ENCODE measurements around the gene RERGL.
"Not testable (repeated sequence)": the region's sequence is repeated elsewhere in the genome, so short reads cannot be mapped to it uniquely, and the experiment has no call there.

Gene RERGL, protein sequence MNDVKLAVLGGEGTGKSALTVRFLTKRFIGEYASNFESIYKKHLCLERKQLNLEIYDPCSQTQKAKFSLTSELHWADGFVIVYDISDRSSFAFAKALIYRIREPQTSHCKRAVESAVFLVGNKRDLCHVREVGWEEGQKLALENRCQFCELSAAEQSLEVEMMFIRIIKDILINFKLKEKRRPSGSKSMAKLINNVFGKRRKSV

DNA sequence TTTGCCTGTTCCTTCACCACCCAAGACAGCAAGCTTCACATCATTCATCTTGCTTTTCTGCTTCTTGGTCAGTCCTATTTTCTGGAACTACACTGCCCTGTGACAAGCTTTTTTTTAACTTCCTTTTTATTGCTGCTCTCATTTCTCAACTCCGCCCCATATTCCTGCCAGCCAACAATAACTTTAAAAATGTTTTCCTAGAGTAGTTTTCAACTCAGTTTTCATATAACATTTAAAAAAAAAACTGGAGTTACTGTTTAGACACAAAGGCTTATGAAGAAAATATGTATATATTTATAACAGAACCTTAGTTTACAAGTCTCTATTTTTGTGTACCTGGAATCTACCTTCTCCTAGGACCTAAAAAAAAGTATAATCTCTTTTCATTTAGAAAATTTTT, at the start of gene RERGL:
Gene RERGL (minus strand): TSS at position 101 of the 400 bp plus-strand sequence. CDS start 53 bp downstream, at position 48.
- no peak for DNase-seq

DNA sequence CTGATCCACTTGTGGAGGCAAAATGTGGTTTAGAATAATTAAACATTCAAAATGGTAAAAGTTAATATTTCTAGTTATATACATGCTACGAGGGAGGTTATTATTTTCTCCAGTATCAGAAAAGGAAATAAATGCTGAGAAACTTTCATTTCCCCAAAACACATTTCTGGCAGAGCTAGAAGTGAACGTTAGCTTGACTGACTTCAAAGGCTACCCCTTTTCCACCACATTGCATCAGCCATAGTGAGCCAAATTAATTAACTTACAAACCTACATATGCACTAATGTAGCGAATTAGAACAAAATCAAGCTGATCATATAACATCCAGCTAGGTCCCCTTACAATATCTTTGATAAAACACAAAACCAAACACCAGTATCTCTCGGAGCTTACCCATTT, 49.3 kb upstream of the RERGL start:
- DNase-seq: peak; percentile 33

DNA sequence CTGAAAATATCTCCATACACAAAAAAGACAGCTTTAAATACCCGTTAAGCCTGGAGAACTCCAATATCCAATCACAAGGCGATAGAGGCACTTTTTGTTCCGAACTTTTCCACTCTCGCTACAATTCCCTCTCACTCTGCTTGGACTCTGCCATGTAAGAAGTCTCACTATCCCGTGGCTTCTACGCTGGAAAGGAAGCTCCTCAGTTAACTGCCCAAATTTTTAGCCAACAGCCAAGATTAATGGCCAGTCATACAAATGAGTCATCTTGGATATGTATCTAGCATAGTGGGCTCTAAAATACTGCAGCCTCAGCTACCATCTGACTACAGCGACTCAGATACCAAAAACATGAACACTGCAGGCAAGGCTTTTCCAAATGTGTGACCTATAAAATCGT, 45.5 kb upstream of the RERGL start:
- DNase-seq: no peak

DNA sequence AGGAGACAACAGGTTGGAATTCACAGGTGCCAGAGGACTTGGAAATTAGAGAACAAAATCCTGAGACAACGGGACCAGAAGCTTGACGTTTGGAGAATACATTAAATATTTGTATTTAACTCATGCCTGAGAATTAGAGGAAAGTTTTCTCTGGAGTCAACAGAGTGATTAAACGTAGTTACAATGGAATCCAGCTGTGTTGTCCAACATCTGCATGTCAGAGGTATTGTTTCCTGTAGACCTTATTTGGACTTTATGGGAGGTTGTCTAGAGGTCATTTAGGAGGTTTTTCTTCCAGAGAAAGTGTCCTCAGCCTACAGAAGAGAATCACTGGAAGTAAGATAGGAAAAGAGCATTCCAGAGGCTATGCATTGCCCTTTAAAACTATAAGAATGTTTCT, 45.1 kb upstream of the RERGL start:
- no peak for DNase-seq

DNA sequence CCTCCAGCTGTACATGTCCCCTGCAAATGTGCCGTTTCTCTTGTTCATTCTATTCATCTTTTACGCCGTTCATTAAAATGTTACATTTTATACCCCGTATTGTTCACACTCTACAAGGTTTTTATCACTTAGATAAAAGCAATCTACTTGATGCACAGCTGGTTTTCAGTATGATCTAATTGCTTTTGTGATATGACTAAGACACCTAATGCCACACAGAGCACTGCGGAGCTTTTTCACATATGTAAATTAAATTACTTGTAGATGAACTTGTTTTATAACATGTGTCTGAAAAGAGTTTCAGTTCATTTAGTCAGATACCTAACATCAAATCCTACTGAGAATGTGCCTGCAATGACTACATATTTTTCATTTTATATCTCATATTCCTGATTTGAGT, 40.9 kb upstream of the RERGL start:
- no peak for DNase-seq

DNA sequence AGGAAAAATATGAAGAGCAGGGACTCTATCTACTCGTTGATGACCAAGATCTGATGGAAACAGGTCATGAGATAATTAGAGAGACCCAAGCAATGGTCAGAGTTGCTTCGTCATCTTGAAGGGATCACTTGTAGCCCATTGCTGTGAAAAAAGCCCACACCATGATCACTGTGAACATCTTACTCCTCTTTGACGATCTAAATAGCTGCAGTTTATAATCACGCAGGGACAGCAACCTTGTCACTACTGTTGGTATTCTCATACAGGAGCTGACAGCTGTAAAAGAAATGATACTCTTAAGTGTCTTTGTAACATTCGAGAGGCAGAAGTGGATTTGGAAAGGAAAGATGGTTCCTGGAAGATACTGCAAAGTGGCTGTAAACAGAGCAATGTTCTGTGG, 33.7 kb upstream of the RERGL start:
- no peak for DNase-seq

DNA sequence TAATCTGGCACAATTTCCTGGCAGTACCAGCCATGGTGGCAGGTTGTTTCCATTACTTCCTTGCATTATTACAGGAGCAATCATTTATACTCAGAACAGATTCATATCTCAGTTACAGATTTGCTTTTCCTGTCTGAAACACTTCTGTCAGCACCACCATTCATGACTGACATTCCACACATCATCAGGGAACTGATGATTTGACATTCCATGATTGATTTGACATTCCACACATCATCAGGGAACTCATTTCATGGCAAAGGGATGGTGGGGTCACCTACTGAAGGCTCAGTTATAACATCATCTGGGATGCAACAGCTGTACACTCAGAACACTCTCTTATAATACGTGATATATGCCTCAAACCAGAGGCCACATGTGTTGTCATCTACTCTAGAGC, 30.9 kb upstream of the RERGL start:
- DNase-seq: no peak

DNA sequence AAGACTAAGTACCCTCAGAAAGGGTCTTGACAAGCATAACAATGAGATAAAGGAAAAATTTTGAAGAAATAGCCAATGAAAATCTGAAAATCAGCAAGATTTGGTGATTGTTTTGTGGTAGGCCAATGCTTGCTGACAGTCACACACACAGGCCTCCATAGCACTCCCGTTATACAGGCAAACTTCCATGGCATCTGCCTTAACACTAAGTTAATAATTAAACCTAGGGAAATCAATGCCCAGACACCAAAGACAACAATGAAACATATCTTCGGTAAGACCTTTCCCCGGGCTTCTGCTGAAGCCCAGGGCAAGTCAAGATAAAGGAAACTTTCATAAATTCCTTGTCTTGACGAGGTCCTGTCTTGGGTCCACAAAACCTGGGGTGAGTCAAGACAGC, 18.6 kb upstream of the RERGL start:
- DNase-seq: no peak

DNA sequence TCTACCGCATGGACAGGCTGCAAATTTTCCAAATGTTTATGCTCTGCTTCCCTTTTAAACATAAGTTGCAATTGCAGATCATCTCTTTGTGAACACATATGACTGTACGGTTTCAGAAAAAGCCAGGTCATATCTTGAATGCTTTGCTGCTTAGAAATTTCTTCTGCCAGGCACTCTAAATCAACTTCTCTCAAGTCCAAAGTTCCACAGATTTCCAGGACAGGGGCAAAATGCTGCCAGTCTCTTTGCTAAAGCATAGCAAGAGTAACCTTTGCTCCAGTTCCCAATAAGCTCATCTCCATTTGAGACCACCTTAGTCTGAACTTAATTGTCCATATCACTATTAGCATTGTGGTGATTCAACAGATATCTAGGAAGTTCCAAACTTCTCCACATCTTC, 13.6 kb upstream of the RERGL start:
- no peak for DNase-seq

DNA sequence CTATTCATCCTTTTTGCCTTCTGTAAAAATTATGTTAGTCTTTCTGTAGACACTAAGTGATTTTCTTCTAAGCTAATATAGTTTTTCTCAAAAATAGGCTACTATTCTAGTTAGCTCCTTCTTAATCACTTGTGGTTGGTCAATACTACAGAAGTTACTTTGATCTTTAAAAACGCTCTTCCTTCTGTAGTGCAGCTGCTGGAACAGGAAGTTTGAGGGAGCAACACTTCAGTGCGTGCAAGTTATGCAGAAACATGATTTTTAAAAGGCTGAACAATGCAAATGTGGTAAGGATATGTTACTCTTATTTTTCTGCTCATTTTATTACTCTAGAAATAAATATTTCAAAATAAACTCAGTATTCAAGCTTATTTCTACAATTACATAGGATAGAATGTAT, 11.1 kb upstream of the RERGL start:
- DNase-seq: no peak

DNA sequence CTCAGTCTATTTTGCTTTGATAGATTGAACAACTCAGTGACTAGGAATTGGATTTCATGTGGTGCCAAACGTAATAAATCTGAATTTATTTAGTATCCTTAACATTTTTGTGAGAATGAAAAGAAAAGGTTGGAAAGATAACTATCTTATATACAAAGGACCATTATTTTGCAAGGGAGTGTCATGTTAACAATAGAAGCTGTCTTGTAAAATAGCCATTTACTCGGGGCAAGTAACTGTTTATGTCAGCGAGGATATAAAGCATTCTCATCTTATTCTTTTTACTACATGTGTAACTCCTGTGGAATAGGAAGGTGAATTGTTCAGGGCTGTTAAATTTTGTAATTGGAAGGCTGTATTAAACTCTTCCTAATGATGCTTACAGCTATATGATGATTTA, 5.9 kb downstream of the RERGL start:
- no peak for DNase-seq

DNA sequence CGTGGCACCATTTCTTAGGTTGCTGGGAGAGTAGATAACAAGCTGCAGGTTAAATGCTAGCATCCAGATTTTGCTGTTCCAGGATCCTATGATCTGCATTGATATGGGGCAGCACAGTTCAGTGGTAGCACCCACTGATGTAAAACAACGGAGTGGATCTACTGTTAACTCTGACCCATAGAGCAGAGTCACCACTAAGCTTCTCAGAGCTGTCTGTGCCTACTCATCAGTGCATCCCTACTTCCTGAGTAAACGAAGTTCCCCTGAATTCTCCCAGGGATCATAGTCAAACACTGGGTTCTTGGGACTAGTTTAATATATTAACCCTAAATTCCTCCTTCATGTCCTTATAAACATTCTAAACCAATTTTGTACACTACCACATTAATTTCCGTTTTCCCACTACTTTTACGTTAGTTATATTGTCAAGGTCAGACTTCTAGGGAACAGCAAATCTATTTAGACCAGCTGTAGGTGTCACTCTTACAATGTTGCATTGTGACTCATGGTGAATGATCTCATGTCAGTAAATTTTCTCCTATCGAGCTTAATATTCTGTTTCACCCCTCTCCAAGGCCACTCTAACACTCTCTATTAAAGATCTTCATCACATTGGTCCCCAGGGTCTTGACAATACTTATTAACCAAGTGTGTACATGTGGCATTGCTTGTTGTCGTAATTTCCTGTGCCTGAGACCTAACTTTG, 10.3 kb downstream of the RERGL start:
- no peak for DNase-seq

DNA sequence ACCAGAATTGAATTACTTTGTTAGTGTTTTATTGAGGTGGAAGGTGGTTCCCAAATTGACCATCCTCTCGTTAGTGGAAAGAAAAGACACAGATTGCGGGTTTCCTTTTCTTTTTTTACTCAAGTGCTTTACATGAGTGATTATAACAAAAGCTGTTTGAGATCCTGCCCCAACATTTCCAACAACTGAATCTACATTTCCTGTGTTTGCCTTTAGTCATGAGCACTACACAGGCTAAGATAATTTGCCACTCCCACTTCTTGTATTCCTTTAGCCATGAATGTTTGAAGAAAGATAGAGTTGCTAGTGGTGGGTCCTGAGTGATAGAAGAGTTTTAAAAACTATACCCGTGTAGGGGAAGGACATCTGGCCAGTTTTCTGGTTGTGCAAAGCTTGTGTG, 16.0 kb downstream of the RERGL start:
- DNase-seq: no peak

DNA sequence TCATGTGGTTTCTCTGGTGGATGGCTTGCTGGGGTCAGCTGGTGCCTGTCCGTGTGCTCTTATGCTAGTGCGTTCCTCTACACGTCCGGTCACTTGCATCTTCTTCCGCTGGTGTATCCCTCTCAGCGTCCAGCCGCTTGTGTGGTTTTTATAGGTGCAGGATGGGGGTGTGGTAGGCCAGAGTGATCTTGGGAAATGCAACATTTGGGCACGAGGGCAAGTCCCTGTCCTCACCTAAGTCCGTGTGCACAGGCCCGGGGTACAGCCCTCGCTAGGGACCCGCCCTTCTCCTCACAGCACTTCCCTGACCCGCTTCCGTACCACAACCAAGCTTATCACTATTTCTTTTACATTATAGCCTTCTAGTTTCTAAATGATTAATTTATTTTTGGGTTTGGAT, 17.3 kb downstream of the RERGL start:
- DNase-seq: no peak

DNA sequence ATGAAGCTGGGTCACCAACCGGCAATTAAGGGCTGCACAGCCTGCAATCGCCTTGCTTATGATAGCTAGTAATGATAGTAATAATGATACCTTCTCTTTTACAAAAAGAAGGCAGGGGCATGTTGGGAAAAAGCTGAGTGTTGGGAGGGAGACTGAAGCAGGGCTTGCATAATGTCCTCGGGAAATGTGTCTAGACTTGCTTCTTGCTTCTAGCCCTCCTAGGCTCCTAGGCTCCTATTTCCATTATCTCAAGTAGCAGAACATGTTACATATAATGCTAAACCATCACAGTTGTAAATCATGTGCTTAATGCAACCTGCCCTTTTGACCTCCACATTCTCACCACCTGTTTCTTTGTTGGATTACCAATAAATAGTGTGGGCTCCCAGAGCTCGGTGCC, 18.7 kb downstream of the RERGL start:
- DNase-seq: no peak

DNA sequence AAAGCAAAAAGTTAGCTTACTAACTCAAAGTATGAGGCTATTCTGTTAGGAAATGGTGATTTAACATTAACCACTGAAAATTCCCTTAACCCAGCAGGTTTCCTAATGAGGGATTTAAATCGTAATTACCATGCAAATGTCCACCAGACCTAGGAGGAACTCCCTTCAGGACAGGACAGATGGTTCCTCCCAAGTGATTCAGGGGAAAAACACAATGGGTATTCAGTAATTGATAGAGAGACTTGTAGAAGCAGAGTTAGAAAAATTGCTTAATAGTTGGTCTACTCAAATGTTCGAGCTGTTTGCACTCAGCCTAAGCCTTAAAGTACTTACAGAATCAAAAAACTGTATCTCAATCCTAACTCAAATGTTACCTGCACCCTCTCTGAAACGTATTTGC, 21.6 kb downstream of the RERGL start:
- no peak for DNase-seq

DNA sequence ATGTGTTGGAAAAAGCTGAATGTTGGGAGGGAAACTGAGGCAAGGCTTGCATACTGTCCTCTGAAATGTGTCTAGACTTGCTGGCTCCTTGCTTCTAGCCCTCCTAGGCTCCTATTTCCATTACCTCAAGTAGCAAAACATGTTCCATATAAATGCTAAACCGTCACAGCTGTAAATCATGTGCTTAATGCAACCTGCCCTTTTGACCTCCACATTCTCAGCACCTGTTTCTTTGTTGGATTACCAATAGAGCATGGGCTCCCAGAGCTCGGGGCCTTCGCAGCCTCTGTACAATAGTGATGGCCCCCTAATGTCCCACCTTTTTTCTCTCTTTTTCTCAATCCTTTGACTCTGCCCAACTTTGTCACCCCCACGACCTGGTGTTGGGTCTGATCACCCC, 23.3 kb downstream of the RERGL start:
- no peak for DNase-seq

DNA sequence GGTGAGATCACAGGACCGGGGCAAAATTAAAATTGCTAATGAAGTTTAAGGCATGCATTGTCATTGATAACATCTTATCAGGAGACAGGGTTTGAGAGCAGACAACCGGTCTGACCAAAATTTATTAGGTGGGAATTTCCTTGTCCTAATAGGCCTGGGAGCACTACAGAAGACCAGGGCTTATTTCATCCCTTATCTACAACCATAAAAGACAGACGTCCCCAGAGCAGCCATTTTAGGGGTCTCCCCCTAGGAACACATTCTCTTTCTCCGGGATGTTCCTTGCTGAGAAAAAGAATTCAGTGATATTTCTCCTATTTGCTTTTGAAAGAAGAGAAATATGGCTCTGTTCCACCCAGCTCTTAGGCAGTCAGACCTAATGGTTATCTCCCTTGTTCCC, 27.1 kb downstream of the RERGL start:
- not testable (repeated sequence) for DNase-seq

DNA sequence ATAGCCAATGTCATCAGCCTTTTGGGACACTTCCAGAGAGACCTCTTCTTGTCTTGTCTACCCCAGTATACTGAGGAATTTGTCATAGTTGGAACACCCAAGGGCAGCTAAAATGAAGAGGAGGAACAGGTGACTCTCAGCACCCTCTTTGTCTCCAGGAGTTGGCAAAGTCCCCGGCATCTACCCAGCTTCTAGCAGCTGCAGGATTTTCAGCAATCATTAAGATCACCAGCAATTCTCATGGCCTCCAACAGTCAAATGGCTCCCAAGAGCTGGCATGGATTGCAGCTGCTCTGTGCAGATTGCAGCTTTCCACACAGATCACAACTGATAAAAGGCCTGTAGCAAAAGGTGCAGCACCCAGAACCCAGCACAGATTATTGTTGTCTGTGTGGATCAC, 32.9 kb downstream of the RERGL start:
- DNase-seq: no peak

DNA sequence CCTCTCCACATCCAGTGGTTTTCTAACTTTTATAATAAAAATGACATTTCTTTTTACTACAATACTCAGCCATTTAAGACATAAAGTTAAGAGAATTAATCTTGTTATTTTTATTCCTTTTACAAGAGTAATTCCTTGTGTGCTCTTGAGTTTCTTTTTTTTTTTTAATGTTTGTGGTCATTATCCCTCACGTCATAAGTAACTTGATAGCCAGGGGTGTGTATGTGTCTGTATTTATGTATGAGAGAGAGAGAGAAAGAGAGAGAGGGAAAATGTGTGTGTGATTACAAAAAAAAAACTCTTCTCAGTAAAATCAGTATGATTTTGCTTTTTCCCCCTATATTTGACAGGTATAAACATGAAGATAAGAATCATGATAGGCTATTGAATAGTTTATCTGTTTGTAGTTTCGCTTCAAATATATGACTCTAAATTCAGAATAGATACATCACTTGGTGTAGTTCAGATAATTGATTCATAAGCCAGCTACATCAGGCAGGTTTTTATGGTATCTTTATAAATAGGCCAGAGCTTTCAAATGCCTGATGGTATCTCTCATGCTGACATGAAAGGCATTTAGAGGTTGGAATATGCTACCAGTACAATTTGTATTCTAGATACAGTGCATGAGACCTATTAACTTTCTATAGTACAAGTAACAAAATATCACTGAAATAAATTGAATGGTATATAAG, 34.9 kb downstream of the RERGL start:
- no peak for DNase-seq

DNA sequence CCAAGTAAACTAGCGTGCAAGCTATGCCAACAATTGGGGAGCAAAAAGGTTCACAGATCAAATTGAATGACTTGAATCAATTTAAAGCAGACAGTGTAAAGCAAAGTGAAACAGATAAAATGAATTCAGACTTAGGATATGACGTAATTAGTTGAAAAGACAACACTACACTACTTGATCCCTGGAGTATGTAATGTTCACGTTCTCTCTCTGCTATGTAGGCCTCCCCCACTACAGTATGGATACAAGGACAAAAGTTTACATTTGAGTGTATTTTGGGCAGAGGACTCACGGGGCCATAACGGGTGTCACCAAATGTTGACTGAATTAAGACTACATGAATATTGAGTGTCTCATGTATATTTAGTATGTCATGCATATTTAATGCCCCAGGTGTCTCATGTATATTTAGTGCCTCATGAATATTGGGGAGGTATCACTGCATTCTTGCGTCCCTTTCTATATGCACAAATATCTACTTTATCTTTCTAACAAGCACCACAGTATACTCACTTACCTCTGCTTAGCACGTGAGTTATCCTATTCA, 44.5 kb downstream of the RERGL start:
- no peak for DNase-seq

DNA sequence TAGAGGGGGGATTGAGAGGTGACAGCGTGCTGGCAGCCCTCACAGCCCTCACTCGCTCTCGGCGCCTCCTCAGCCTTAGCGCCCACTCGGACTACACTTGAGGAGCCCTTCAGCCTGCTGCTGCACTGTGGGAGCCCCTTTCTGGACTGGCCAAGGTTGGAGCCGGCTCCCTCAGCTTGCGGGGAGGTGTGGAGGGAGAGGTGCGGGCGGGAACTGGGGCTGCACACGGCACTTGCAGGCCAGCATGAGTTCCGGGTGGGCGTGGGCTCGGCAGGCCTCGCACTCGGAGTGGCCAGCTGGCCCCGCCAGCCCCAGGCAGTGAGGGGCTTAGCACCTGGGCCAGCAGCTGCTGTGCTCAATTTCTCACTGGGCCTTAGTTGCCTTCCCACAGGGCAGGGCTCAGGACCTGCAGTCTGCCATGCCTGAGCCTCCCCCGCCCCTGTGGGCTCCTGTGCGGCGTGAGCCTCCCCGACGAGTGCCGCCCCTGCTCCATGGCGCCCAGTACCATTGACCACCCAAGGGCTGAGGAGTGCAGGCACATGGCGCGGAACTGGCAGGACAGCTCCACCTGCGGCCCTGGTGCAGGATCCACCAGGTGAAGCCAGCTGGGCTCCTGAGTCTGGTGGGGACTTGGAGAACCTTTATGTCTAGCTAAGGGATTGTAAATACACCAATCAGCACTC, 49.8 kb downstream of the RERGL start:
- not testable (repeated sequence) for DNase-seq

Data from inflammatory macrophage treated with lipopolysaccharide for 4 hours (primary cell).